D721Med (cell line): ENCODE data around the gene ACSBG1.

ENCODE experiments used
- DNase-seq: peaks from one replicate; pipeline ENCODE4 v3.0.0; 2011; ENCODE audit warnings: low spot score; ENCODE audit not compliant: insufficient read length
- FAIRE-seq: peaks from 2 replicates; lab custom pipeline; 2011; peaks lifted over from hg19 to GRCh38; lab: Jason Lieb, UNC
- TF ChIP-seq, protein P1 (sequence below): IDR thresholded peaks from 2 replicates; pipeline ENCODE4 v1.5.1; 2012; ENCODE audit warnings: mild to moderate bottlenecking, control low read depth; ENCODE audit not compliant: insufficient read depth; ENCODE audit errors: missing control alignments

The ACSBG1 gene

DNA sequence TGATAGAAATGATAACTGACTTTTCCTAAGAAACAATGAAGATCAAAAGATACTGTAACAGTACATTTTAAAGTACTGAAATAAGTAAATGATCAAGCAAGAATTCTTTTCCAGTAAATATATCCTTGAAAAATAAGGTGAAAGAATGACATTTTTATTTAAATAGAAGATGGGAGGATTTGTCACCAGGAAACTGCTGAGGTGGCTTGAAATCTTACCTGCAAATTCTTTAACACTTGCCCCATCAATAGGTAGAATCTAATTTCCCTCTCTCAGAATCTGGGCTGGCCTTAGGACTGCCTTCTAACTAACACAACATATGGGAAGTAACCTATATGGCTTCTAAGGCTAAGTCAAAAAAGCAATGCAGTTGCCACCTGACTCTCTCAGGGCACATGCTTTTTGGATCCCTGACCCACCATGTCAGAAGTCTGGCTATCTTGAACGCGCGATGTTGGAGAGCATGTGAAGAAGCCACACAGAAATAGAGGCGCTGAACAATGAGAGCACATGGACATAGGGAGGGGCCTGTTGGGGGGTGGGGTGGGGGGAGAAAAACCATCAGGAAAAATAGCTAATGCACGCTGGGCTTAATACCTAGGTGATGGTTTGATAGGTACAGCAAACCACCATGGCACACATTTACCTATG is 11.5 kb downstream of the ACSBG1 start:
- FAIRE-seq = no peak
- TF ChIP-seq, protein P1, sequence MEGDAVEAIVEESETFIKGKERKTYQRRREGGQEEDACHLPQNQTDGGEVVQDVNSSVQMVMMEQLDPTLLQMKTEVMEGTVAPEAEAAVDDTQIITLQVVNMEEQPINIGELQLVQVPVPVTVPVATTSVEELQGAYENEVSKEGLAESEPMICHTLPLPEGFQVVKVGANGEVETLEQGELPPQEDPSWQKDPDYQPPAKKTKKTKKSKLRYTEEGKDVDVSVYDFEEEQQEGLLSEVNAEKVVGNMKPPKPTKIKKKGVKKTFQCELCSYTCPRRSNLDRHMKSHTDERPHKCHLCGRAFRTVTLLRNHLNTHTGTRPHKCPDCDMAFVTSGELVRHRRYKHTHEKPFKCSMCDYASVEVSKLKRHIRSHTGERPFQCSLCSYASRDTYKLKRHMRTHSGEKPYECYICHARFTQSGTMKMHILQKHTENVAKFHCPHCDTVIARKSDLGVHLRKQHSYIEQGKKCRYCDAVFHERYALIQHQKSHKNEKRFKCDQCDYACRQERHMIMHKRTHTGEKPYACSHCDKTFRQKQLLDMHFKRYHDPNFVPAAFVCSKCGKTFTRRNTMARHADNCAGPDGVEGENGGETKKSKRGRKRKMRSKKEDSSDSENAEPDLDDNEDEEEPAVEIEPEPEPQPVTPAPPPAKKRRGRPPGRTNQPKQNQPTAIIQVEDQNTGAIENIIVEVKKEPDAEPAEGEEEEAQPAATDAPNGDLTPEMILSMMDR = no peak
- no peak for DNase-seq

DNA sequence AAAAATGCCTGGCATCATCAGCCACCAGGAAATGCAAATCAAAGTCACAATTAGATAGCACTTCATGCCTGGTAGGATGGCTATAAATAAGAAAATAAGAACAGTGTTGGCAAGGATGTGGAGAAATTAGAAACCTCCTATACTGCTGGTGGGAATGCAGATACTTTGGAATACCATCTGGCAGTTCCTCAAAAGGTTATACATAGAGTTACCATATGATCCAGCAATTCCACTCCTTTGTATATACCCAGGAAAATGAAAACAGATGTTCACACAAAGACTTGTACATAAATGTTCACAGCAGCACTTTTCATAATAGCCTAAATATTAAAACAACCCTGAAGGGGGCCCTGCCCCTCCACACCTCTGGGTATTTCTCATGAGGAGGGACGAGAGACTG is 13.7 kb downstream of the ACSBG1 start:
- TF ChIP-seq, protein P1 = no peak
- FAIRE-seq (no peak), DNase-seq (no peak)

GRCh38 chr15:78216276-78217104 is 17.9 kb downstream of the ACSBG1 start:
- no peak for FAIRE-seq
- DNase-seq = no peak
- TF ChIP-seq, protein P1 = no peak

DNA sequence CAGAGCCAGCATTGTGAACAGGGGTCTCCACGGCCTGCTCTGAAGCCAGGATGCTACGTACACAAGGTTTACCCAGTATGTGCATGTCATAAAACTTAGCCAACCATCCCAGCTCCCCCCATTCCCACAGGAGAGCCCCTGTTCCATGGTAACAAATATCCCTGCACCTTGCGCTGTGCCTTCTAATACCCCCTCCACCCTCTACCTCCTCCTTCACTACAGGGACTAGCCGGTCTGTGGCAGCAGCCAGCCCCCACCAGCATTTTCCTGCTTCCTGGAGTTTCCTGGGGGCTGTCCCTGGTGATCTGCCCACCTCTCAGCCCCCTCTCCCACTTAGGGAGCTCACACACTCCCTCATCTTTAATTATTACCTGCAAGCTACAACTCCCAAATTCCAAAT is 20.4 kb downstream of the ACSBG1 start:
- TF ChIP-seq, protein P1 = no peak
- no peak for DNase-seq
- FAIRE-seq = no peak

DNA sequence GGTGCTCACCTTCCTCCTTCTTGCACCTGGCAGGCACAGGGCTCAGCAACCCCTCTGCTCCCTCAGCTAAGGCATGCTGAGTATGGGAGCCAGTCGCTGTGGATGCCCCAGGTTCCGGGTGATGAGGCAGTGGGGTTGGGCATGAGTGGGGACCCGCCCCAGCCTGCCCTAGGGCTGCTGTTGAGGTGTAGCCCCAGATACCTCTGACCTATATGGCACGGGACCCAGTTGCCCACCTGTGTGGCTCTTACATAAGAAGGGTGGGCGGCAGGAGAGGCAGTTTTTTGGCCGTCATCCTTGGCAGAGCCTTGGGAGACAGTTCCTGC is 21.0 kb downstream of the ACSBG1 start:
- DNase-seq = no peak
- TF ChIP-seq, protein P1 = no peak
- no peak for FAIRE-seq

- FAIRE-seq (no peak), DNase-seq (no peak)
- TF ChIP-seq, protein P1 = no peak
These were observed 21.6 kb downstream of the ACSBG1 start for GRCh38 chr15:78212546-78213424.
